K562 (cell line): ENCODE results near the gene UGT8. TPM values are rescaled to one million over a fixed set of nuclear protein-coding genes. Genes with fewer than 3 reads are reported as not detected.

Source experiments
- ARID2 ChIP-seq: fragments of 450-650 bp; IDR thresholded peaks from 2 replicates; pipeline ENCODE4 v1.6.1; 2017; ENCODE audit warnings: antibody characterized with exemption, mild to moderate bottlenecking
- C11orf30 ChIP-seq: fragments of 450-650 bp; IDR thresholded peaks from 2 replicates; pipeline ENCODE4 v1.6.1; 2016; ENCODE audit warnings: low read depth, mild to moderate bottlenecking
- ETV5 ChIP-seq: sonication (generic); formaldehyde crosslinking; IDR thresholded peaks from 2 replicates; pipeline ENCODE4 v1.4.0; 2020; ENCODE audit warnings: low read depth, mild to moderate bottlenecking, missing genetic modification reagents
- GATAD2B ChIP-seq: fragments of 450-650 bp; IDR thresholded peaks from 2 replicates; pipeline ENCODE4 v1.6.1; 2017; ENCODE audit warnings: mild to moderate bottlenecking, borderline replicate concordance
- MCM3 ChIP-seq: fragments of 450-650 bp; IDR thresholded peaks from 2 replicates; pipeline ENCODE4 v1.6.1; 2016
- POLR2AphosphoS2 ChIP-seq: IDR thresholded peaks from 2 replicates; pipeline ENCODE4 v1.6.1; 2012; ENCODE audit warnings: low read length, improper control_type of control experiment
- PPARD ChIP-seq: fragments of 250-450 bp; sonication (Bioruptor Pico); IDR thresholded peaks from 2 replicates; pipeline ENCODE4 v1.8.0; 2022; ENCODE audit warnings: inconsistent platforms, mild to moderate bottlenecking, moderate library complexity
- RREB1 ChIP-seq: fragments of 250-450 bp; sonication (Bioruptor Pico); IDR thresholded peaks from 2 replicates; pipeline ENCODE4 v1.4.0; 2020
- SIRT6 ChIP-seq: IDR thresholded peaks from one replicate; pipeline ENCODE4 v1.6.1; 2012; ENCODE audit warnings: low read depth, mild to moderate bottlenecking, control low read depth, inconsistent platforms, low read length, moderate library complexity
- THAP7 ChIP-seq: fragments of 250-450 bp; sonication (Bioruptor Pico); IDR thresholded peaks from 2 replicates; pipeline ENCODE4 v1.5.0; 2021
- ZKSCAN3 ChIP-seq: fragments of 250-450 bp; sonication (Bioruptor Pico); IDR thresholded peaks from 2 replicates; pipeline ENCODE4 v1.4.0; 2020
- ZNF316 ChIP-seq: fragments of 450-650 bp; IDR thresholded peaks from 2 replicates; pipeline ENCODE4 v1.6.1; 2016
- polyA plus RNA-seq, 8 experiments: library from polyadenylated mRNA; depleted of rRNA in 4 of 8; stranded (reverse) in 5 of 8; unstranded in 3 of 8; fragments of >200 nt; fragmentation: Nextera tagmentation in 2 of 8; fragmentation: Illumina TruSeq in 1 of 8; extraction: Ambion mirVana in 2 of 8; extraction: Trizol in 1 of 8; gene quantifications; 2 replicates each; pipeline versions ENCODE4 v1.2.1 to v1.2.3, GENCODE V29; 2011 to 2014; ENCODE audit warnings: inconsistent platforms in 1 of 8, missing spikeins in 1 of 8
- total RNA-seq, 7 experiments: library from RNA; depleted of rRNA in 6 of 7; stranded (reverse); fragments of >200 nt in 6 of 7; fragmentation: Illumina TruSeq in 2 of 7; extraction: Trizol in 2 of 7; gene quantifications; 2 replicates each; pipeline versions ENCODE4 v1.2.1 to v1.2.3, GENCODE V29; 2011 to 2021; ENCODE audit warnings: low replicate concordance in 1 of 7
- TF ChIP-seq, protein P1 (sequence below): fragments of 450-650 bp; IDR thresholded peaks from 2 replicates; pipeline ENCODE4 v1.6.1; 2014; ENCODE audit warnings: low read depth, mild to moderate bottlenecking, moderate library complexity, borderline replicate concordance
- TF ChIP-seq, protein P2 (sequence below): fragments of 450-650 bp; formaldehyde crosslinking; IDR thresholded peaks from 2 replicates; pipeline ENCODE4 v1.4.0; 2020; ENCODE audit warnings: mild to moderate bottlenecking, mixed read lengths

Gene UGT8
- total and polyA plus RNA-seq, 9 of the 15 experiments (the other 6 are each of a cell fraction or from before 2014, with no cell fraction given): 3.0 to 10.7 (median 6.0) TPM

GRCh38 chr4:114597410-114598115 is 1.0 kb upstream of the UGT8 start (continued):
- TF ChIP-seq, protein P1, sequence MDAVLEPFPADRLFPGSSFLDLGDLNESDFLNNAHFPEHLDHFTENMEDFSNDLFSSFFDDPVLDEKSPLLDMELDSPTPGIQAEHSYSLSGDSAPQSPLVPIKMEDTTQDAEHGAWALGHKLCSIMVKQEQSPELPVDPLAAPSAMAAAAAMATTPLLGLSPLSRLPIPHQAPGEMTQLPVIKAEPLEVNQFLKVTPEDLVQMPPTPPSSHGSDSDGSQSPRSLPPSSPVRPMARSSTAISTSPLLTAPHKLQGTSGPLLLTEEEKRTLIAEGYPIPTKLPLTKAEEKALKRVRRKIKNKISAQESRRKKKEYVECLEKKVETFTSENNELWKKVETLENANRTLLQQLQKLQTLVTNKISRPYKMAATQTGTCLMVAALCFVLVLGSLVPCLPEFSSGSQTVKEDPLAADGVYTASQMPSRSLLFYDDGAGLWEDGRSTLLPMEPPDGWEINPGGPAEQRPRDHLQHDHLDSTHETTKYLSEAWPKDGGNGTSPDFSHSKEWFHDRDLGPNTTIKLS: no peak
- TF ChIP-seq ZNF316: peak; percentile 59
- TF ChIP-seq PPARD (CRISPR knock-in tag): no peak
- TF ChIP-seq POLR2AphosphoS2: no peak
- TF ChIP-seq ARID2: no peak
- no peak for TF ChIP-seq THAP7 (CRISPR knock-in tag)
- TF ChIP-seq, protein P2, sequence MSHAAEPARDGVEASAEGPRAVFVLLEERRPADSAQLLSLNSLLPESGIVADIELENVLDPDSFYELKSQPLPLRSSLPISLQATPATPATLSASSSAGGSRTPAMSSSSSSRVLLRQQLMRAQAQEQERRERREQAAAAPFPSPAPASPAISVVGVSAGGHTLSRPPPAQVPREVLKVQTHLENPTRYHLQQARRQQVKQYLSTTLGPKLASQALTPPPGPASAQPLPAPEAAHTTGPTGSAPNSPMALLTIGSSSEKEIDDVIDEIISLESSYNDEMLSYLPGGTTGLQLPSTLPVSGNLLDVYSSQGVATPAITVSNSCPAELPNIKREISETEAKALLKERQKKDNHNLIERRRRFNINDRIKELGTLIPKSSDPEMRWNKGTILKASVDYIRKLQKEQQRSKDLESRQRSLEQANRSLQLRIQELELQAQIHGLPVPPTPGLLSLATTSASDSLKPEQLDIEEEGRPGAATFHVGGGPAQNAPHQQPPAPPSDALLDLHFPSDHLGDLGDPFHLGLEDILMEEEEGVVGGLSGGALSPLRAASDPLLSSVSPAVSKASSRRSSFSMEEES (CRISPR knock-in tag): no peak
- TF ChIP-seq C11orf30: peak; percentile 37
- no peak for TF ChIP-seq ZKSCAN3 (CRISPR knock-in tag)
- no peak for TF ChIP-seq ETV5 (CRISPR knock-in tag)
- no peak for TF ChIP-seq RREB1
- TF ChIP-seq GATAD2B: no peak
- no peak for TF ChIP-seq MCM3
- no peak for TF ChIP-seq SIRT6
